ENCODE data around the gene HIVEP1. TPM values are rescaled to one million over a fixed set of nuclear protein-coding genes. Genes with fewer than 3 reads are reported as not detected.

Gene HIVEP1
- total RNA-seq, 2 donors from 2014 or later, result 22.3 to 34.4 TPM

- no peaks in the 10 kb centered on the region for H3K36me3 ChIP-seq
- H3K27me3 ChIP-seq (replicated peaks; ENCODE audit: insufficient read depth), result no peaks in the 10 kb centered on the region
- DNase-seq (ENCODE audit: low spot score) (no peak), ATAC-seq (ENCODE audit: insufficient number of reproducible peaks, low FRiP score, low read depth) (no peak)
- no peak overlapping the region for H3K27ac ChIP-seq
- H3K9me3 ChIP-seq, result no peaks in the 10 kb centered on the region
- peaks cover 3 to 23% of the 10 kb centered on the region in 2 donors for H3K4me1 ChIP-seq (ENCODE audit: control insufficient read depth in 1 of 2, low read depth in 2 of 2)
- no peak for TF ChIP-seq CTCF (IDR thresholded peaks at IDR 0.05)
- H3K4me3 ChIP-seq, result no peak overlapping the region
Measured at GRCh38 chr6:11973238-11973637, 38.9 kb upstream of the HIVEP1 start.

GRCh38 chr6:11974089-11974488 is 38.0 kb upstream of the HIVEP1 start:
- no peak overlapping the region for H3K4me3 ChIP-seq
- no peaks in the 10 kb centered on the region for H3K36me3 ChIP-seq
- DNase-seq (ENCODE audit: low spot score) (no peak), ATAC-seq (ENCODE audit: insufficient number of reproducible peaks, low FRiP score, low read depth) (no peak)
- H3K9me3 ChIP-seq, result no peaks in the 10 kb centered on the region
- H3K27ac ChIP-seq, result no peak overlapping the region
- H3K4me1 ChIP-seq (ENCODE audit: control insufficient read depth in 1 of 2, low read depth in 2 of 2), result peaks cover 3 to 15% of the 10 kb centered on the region in 2 donors
- TF ChIP-seq CTCF (IDR thresholded peaks at IDR 0.05), result no peak
- no peaks in the 10 kb centered on the region for H3K27me3 ChIP-seq (replicated peaks; ENCODE audit: insufficient read depth)

GRCh38 chr6:11975353-11975977 is 36.6 kb upstream of the HIVEP1 start:
- no peaks in the 10 kb centered on the region for H3K27me3 ChIP-seq (replicated peaks; ENCODE audit: insufficient read depth)
- H3K27ac ChIP-seq, result no peak overlapping the region
- DNase-seq (ENCODE audit: low spot score) (no peak), ATAC-seq (ENCODE audit: insufficient number of reproducible peaks, low FRiP score, low read depth) (no peak)
- H3K9me3 ChIP-seq, result no peaks in the 10 kb centered on the region
- H3K4me3 ChIP-seq, result no peak overlapping the region
- TF ChIP-seq CTCF (IDR thresholded peaks at IDR 0.05), result no peak
- no peaks in the 10 kb centered on the region for H3K36me3 ChIP-seq
- peaks cover 3 to 11% of the 10 kb centered on the region in 2 donors for H3K4me1 ChIP-seq (ENCODE audit: control insufficient read depth in 1 of 2, low read depth in 2 of 2)

- DNase-seq (ENCODE audit: low spot score) (no peak), ATAC-seq (ENCODE audit: insufficient number of reproducible peaks, low FRiP score, low read depth) (no peak)
- peaks cover 3 to 11% of the 10 kb centered on the region in 2 donors for H3K4me1 ChIP-seq (ENCODE audit: control insufficient read depth in 1 of 2, low read depth in 2 of 2)
- H3K9me3 ChIP-seq, result no peaks in the 10 kb centered on the region
- H3K27ac ChIP-seq, result no peak overlapping the region
- H3K27me3 ChIP-seq (replicated peaks; ENCODE audit: insufficient read depth), result no peaks in the 10 kb centered on the region
- TF ChIP-seq CTCF (IDR thresholded peaks at IDR 0.05), result no peak
- H3K36me3 ChIP-seq, result no peaks in the 10 kb centered on the region
- no peak overlapping the region for H3K4me3 ChIP-seq
Measured at GRCh38 chr6:11976489-11976888, 35.6 kb upstream of the HIVEP1 start.

- no peak for TF ChIP-seq CTCF (IDR thresholded peaks at IDR 0.05)
- H3K36me3 ChIP-seq, result no peaks in the 10 kb centered on the region
- H3K4me3 ChIP-seq, result no peak overlapping the region
Measured at GRCh38 chr6:11977193-11977592, 34.9 kb upstream of the HIVEP1 start.

More at GRCh38 chr6:11977193-11977592, 34.9 kb upstream of the HIVEP1 start:
- DNase-seq (ENCODE audit: low spot score) (no peak), ATAC-seq (ENCODE audit: insufficient number of reproducible peaks, low FRiP score, low read depth) (no peak)
- Histone ChIP-seq H3K4me1 (ENCODE audit: control insufficient read depth in 1 of 2, low read depth in 2 of 2) (peaks cover 3 to 11% of the 10 kb centered on the region in 2 donors), H3K27ac (no peak overlapping the region), H3K27me3 (replicated peaks; ENCODE audit: insufficient read depth) (no peaks in the 10 kb centered on the region), H3K9me3 (no peaks in the 10 kb centered on the region)
